Islet precursor cell (in vitro differentiated cells): ENCODE measurements around the gene FNIP2.
"Not testable (repeated sequence)": the region's sequence is repeated elsewhere in the genome, so short reads cannot be mapped to it uniquely, and the experiment has no call there.

Experiments
- DNase-seq: peaks from one replicate; pipeline ENCODE4 v3.0.0-alpha.2; 2018

Gene FNIP2

DNA sequence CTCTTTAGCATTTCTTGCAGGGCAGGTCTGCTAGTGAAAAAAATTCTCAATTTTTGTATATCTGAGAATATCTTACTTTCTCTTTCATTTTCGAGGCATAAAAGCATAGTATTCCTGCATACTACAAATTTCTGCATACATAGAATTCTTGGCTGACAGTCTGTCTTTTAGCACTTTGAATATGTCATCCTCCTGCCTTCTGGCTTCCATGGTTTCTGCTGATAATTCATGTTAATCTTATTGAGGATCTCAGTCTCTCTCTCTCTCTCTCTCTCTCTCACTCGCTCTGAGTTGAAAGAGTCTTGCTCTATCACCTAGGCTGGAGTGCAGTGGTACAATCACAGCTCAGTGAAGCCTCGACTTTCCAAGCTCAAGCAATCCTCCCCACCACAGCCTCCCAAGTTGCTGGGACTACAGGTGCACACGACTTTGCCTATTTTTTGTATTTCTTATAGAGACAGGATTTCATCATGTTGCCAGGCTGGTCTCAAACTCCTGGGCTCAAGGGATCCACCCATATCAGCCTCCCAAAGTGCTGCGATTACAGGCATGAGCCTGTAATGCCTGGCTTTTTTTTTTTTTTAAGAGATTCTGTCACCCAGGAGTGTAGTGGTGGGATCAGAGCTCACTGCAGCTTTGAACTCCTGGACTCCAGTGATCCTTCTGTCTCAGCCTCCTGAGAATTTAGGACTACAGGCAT is 161.3 kb downstream of the FNIP2 start:
- DNase-seq: no peak

DNA sequence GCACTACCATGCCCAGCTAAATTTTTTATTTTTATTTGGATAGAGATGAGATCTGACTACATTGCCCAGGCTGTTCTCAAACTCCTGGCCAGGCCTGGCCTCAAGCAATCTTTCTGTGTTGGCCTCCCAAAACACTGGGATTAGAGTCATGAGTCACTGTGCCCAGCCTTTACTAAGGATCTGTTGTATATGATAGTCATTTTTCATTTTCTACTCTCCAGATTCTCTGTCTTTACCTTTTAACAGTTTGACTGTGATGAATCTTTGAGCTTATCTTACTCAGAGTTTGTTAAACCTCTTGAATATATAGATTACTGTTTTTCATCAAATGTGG is 161.8 kb downstream of the FNIP2 start:
- DNase-seq: no peak

DNA sequence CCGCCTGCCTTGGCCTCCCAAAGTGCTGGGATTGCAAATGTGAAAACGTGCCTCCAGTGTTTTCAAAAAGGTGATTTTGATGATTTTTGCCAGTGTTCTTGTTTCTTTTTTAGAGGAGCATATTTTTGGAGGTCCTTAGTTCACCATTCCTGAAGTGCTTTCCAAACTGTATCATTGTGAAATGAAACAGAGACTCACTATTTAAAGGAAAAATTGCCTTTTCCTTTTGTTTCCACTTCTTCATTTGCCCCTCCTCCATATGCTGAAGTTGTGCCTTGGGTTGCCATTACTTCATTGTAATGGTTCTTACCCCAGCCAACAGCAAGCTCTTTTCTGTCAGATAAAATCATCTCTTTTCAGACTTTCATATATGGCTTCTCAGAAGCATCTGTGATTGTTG is 164.4 kb downstream of the FNIP2 start:
- no peak for DNase-seq

DNA sequence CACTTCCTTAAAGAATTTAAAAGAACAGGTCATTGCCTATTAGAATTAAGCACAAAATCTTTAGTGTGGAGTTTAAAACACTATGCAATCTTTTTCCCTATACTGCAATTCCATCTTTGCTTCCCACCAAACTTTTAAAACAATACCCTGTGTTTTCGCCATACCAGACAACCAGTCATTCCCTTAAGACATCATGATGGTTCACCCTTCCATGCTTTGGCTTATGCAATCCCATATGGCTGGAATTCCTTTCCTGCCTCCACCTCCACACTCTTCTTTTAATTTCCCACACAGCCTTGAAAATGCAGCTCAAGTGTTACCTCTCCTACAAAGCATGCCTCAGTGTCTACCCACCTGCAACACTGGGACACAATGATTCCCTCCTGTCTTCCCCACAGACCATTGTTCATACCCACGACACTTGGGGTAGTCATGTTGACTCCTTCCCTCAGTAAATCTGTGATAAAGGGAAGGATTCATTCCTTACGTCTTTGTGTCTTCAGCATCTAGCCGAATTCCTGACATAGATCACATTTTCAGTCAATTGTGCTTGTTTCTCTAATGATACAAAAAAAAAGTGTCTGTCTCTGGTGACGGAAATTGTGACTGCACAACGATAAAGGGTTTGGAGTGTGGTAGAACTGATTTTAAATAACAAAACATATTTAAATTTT is 166.3 kb downstream of the FNIP2 start:
- DNase-seq: no peak

DNA sequence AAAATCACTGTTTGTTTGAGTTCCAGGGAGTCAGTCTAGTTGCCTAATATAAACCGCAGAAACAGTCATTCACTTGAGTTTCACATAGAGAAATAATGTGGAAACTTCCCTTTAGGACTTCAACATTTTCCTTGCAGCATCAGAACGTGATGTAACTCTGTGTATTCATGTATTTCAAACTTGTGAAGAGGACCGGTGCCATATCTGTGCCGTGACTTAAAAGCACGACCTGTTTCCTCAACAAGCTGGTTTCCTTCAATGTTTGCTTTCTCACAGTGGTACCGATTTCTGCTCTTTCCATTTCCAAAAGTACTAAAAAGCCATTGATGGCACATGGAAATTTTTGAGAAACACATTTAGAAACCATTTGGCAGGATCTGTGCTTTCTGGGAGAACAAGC is 167.4 kb downstream of the FNIP2 start:
- no peak for DNase-seq

DNA sequence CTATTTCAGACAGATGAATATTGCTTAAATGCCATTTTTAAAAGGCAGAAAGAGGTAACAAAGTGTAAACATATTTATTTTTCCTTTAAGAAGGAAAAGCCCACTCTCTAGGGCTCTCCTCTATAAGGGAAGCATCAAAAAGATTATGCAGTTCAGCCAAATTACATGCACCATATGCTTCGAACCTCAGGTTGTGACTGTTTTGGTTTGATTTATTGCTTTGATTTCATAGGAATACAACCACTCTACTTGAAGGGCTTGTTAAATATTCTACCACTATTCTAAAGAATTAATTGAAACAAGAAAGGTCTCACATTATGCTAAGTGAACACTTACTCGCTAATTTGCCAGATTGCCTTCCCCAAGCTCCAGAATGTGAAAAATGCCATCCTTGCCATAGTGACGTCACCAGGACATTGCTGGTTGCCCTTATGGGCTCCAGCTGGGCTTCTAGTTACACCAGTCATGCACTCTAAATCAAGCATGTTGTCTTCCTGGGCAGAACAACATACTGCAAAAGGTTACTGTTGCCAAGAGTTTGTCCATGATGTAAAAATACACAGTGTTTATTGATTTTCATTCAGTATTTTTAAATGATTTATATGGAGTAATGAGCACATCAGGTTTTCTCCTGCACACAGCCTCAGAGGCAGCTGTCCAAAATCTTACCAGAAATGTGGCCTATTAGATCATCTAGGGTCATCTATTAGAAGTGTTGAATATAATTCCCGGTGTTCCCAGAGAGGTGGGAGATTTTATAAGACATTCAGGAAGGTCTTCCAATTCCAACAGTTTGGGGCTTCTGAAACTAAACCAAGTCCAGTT is 169.6 kb downstream of the FNIP2 start:
- DNase-seq: peak; percentile 61

DNA sequence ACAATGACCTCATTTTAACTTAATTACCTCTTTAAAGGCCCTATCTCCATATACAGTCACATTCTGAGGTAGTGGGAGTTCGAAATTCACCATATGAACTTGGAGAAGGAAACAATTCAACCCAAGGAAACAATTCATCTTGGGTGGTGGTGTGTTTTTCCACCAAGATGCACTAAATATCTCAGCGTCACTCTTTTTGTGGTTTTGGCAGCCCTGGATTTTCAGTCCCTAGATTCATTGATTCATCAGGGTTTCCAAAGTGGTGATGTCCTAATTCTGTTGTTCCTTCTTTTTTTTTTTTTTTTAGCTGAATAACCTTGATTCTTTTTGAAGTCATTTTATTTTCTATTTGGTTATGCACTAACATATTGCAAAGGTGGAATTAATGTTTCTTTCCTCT is 171.4 kb downstream of the FNIP2 start:
- DNase-seq: no peak

DNA sequence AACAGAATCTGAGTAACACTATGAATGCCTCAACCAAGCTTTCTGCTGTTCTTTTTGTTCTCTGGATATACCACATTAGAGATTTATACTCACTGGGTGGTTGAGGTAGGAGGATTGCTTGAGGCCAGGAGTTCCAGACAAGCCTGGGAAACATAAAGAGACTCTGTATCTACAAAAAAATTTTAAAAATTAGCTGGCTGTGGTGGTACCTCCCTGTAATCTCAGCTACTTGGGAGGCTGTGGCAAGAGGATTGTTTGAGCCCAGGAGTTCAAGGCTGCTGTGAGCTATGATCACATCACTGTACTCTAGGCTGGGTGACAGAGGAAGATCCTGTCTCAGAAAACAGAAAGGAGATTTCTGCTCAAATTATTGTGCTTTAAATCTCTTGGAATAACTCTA is 172.5 kb downstream of the FNIP2 start:
- no peak for DNase-seq

DNA sequence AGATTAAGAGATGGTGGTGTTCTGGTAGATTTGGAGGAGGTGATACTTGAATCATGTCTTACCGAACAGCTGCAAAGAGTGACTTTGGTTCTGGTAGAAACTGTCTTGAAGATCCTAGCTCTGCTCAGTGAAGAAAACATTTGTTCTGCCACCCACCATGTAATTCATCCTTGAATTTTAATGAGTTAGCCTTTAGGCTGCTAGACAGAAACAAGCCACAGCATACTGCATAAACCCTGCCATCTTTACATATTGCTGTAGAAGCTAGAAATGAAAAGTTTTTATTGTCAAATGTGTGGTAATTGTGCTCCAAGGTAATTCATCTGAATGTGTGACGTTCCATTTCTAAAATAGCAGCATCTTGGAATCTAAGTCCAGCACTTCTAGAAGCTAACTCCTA is 173.1 kb downstream of the FNIP2 start:
- no peak for DNase-seq

DNA sequence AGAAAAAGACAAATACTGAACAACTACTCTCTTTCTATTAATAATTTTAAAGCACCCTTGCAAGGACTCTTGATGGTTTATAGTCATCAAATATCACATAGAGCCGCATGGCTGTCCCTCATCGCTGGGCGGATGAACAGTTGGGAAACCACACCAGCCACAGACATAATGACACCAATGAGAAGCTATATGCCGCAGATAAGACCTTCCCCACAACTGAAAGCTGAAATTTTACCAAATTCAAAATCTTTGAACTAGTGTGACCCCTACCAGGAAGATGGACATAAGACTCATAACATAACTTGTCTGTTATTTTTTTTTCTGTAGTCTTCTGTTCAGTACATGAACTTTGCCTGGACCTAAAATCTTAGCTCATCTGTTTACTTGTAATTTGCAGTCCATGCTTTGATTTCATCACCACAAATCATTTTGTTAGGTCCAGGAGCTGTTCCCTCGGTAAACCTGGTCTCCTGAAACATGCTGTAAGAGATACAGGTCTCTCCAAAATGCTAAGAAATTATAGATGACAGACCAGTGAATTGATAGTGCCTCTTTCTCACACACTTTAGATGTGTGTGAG is 176.8 kb downstream of the FNIP2 start:
- DNase-seq: no peak

DNA sequence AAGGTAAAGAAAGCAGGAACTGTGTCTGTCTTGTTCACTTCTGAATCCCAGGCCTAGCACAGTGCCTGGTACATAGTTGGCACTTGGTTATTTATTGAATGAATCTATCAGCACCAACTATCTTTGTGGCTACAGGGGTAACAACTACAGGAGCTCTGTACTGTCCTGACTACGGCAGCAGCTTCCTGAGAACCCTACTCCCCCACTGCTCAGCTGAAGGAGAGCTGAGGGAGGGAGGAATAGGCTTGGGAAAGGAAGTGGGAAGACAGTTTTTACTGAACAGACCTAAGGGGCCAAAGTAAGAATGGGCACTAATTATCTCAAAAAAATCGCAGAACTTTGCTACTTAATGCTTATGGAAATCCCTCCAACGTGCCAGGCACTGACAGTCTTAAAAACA is 178.0 kb downstream of the FNIP2 start:
- DNase-seq: no peak

DNA sequence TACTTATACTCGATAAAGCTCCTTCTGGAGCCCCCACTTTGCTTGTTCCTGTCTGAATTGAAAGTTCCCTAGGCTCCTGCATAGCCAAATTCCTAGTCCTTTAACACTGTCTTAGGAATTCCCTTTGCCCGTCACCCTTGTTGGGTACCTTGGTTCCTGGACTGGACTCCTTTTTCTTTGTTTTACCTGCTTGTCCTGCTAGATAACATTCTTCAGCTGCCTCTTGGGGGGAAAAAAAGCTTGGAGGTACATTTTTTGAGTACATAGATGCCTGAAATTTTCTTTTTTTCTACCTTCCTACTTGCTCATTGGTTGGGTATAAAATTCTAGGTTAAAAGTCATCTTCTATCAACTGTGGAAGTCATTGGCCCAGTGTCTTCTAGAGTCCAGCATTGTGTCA is 179.2 kb downstream of the FNIP2 start:
- DNase-seq: no peak

DNA sequence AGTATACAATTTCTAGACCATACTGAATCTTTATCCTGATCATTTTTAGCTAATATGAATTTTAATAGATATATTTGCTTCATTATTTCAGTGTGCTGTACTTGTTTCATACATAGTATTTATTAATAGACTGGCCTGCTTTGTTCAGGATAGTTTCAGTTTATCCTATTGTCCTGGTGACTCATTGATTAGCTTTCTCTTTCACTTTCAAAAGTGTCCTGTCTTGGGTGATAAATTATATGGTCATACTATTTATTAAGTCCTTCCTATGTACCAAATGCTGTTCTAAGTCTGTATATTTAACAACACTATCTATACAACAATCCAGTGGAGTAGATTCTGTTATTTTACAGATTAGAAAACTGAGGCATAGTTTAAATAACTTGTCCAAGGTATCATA is 180.3 kb downstream of the FNIP2 start:
- no peak for DNase-seq

DNA sequence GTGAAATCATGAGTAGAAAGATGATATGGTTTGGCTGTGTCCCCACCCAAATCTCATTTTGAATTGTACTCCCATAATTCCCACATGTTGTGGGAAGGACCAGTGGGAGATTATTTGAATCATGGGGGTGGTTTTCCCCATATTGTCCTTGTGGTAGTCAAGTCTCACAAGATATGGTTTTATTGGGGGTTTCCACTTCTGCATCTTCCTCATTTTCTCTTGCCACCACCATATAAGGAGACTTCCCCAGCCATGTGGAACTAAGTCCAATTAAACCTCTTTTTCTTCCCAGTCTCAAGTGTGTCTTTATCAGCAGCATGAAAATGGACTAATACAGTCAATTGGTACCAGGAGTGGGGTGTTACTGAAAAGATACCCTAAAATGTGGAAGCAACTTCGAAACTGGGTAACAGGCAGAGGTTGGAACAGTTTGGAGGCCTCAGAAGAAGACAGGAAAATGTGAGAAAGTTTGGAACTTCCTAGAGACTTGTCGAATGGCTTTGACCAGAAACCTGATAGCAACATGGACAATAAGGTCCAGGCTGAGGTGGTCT is 183.5 kb downstream of the FNIP2 start:
- DNase-seq: not testable (repeated sequence)

DNA sequence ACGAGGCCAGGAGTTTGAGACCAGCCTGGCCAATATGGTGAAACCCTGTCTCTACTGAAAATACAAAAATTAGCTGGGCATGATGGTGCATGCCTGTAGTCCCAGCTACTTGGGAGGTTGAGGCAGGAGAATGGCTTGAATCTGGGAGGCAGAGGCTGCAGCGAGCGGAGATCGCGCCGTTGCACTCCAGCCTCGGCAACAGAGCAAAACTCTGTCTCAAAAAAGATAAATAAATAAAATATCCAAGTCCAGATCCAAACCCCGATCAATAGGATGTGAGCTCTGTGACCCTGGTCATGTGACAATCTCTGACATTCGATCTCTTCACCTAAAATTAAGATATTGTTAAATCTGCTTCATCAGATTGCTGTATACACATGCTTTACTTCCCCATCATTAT is 187.5 kb downstream of the FNIP2 start:
- not testable (repeated sequence) for DNase-seq

DNA sequence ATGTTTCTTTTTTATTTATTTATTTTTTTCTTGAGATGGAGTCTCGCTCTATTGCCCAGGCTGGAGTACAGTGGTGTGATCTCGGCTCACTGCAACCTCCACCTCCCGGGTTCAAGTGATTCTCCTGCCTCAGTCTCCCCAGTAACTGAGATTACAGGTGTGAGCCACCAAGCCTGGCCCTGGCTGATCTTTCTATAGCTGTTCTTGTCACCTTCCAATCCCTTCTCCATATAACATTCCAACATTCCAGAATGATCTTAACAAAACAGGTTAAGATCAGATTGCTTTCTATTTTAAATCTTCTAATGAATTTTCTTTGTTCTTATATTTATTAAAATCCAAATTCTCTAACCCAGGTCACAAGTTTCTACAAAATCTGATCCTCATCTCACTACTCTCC is 188.1 kb downstream of the FNIP2 start:
- DNase-seq: not testable (repeated sequence)
